ENCODE data around the gene NR4A3. TPM values are rescaled to one million over a fixed set of nuclear protein-coding genes. Genes with fewer than 3 reads are reported as not detected.

Gene NR4A3
- 6.2 and 7.1 TPM in 2 replicates for total RNA-seq (2013; cell fraction: nucleolus; rRNA removed)
- total RNA-seq (2014; rRNA removed) (0.54 and 0.79 TPM in 2 replicates), total RNA-seq (2014; rRNA removed; fragmentation: Illumina TruSeq; extraction: Trizol) (0.40 and 0.51 TPM in 2 replicates), total RNA-seq (2021) (2.1 and 2.6 TPM in 2 replicates), polyA plus RNA-seq (2011; rRNA removed) (0.64 and 0.79 TPM in 2 replicates), polyA plus RNA-seq (2014; fragmentation: Illumina TruSeq; extraction: Trizol) (1.1 and 1.6 TPM in 2 replicates), polyA plus RNA-seq (2014; fragmentation: Nextera tagmentation; extraction: Ambion mirVana) (under 1 TPM; 0.10 to 0.31 TPM), polyA plus RNA-seq (2014; rRNA removed) (0.81 and 0.83 TPM in 2 replicates), polyA plus RNA-seq (2016; fragmentation: Nextera tagmentation; extraction: Ambion mirVana) (under 1 TPM in 1 of 2 experiments, not detected in 1; 0.04 TPM), polyA minus RNA-seq (2011; rRNA and poly(A)+ RNA removed) (0.73 and 0.88 TPM in 2 replicates), Bru-seq, nascent RNA (percentile 68 among the genes with signal in this experiment), BruChase-seq, experiment 1, labeled RNA remaining after a 6-hour chase (percentile 55 among the genes with signal in this experiment), BruChase-seq, experiment 2, labeled RNA remaining after a 2-hour chase (percentile 67 among the genes with signal in this experiment)
- polyA plus RNA-seq (2011; ENCODE audit: low read depth): 0.46 TPM
- 0.33 and 0.58 TPM in 2 replicates for polyA plus RNA-seq (2011; cell fraction: cytosol; rRNA removed)
- polyA plus RNA-seq (2011; cell fraction: nucleus; rRNA removed): 1.4 and 1.7 TPM in 2 replicates
- 0.88 and 1.8 TPM in 2 replicates for polyA plus RNA-seq (2012)
- polyA minus RNA-seq (2011; cell fraction: cytosol; rRNA and poly(A)+ RNA removed): 0.73 and 1.1 TPM in 2 replicates
- 1.8 and 2.9 TPM in 2 replicates for polyA minus RNA-seq (2011; cell fraction: nucleus; rRNA and poly(A)+ RNA removed)
- long read RNA-seq, experiment 1: 0 reads
- long read RNA-seq, experiment 2: 0 reads

DNA sequence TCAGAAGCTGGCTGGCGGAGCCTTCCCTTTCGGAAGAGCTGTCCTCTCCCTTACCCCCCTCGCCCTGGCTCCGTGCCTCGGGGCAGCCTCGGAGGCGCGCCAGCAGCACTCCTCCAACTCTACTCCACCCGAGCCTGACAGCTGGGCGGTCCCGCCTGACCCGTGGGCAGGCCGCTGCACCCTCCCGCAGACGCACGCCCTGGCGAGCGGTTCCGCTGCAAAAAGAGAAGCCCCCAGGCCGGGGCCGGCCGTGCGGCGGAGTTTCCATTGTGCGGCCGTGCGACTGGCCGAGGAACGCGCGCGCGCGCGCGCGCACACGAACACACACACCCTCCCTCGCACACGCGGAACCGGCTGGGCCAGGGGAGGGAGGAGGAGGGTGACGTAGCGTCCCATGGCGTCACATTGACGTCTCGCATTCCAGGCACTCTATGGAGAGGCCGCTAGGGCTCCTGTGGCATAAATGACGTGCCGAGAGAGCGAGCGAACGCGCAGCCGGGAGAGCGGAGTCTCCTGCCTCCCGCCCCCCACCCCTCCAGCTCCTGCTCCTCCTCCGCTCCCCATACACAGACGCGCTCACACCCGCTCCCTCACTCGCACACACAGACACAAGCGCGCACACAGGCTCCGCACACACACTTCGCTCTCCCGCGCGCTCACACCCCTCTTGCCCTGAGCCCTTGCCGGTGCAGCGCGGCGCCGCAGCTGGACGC is at the start of gene NR4A3:
NR4A3 (plus strand) TSS at position 490 of the 713 bp plus-strand sequence. CDS start 6,158 bp downstream, outside the sequence.
- no peaks in the 10 kb centered on the region for H3K9me3 ChIP-seq (replicated peaks; ENCODE audit: control insufficient read depth, insufficient read depth, low read length)
- in situ Hi-C loops (cut with MboI): loop anchor here (25.0 kb wide), 2 partner anchors 191 to 391 kb away; no protein-coding TSS in a partner anchor
- intact Hi-C loops (cut with micrococcal nuclease; ENCODE audit: unreplicated experiment): loop anchor here (2.0 to 5.0 kb wide), 6 partner anchors 229 to 637 kb away; partner anchors contain the start of genes ALG2 and SEC61B
- no peaks in the 10 kb centered on the region for H3K36me3 ChIP-seq (ENCODE audit: control insufficient read depth in 2 of 2, insufficient read depth in 2 of 2, low read length in 1 of 2)
- H3K79me2 ChIP-seq (ENCODE audit: control insufficient read depth, insufficient read depth, low read length): peaks cover 2% of the 10 kb centered on the region
- ATAC-seq: peak; percentile 46
- ChIA-PET CTCF (interaction anchor here (0.6 to 2.5 kb wide), 11 partner anchors 11 to 658 kb away, joined by 3 to 6 read pairs (median 4); no protein-coding TSS in a partner anchor), SMC1A (ENCODE audit: uncharacterized antibody, unreplicated experiment) (interaction anchor here (0.6 to 2.0 kb wide), 4 partner anchors 207 to 639 kb away, joined by 3 to 7 read pairs (median 4); no protein-coding TSS in a partner anchor), RAD21 (ENCODE audit: unreplicated experiment) (interaction anchor here (0.6 to 1.4 kb wide), 6 partner anchors 11 to 658 kb away, joined by 3 to 5 read pairs (median 4); no protein-coding TSS in a partner anchor), POLR2A (interaction anchor here (0.6 to 1.0 kb wide), 3 partner anchors 594 to 623 kb away, joined by 3 to 4 read pairs (median 3); no protein-coding TSS in a partner anchor)
- DNase-seq (ENCODE audit: low read depth, low spot score): peak; percentile 53
- peak within 1 kb of the TSS; percentile 85 for H3K4me2 ChIP-seq (ENCODE audit: control insufficient read depth, insufficient read depth)
- no TSS peak for BruUV-seq (replicated peaks)
- no peak for FAIRE-seq
- H4K20me1 ChIP-seq (ENCODE audit: control insufficient read depth, insufficient read depth): no peaks in the 10 kb centered on the region; the same call in 1 of the 2 replicates
- H3K4me3 ChIP-seq: peak within 1 kb of the TSS; percentile 91
- H3K4me1 ChIP-seq (ENCODE audit: control insufficient read depth, insufficient read depth, low read length): peaks cover 17% of the 10 kb centered on the region
- peaks cover 0 to 7% of the 10 kb centered on the region in 2 experiments; a peak in 2 of 4 replicates for H3K27me3 ChIP-seq (replicated peaks in 1 of 2; ENCODE audit: control insufficient read depth in 2 of 2, insufficient read depth in 2 of 2, low read length in 1 of 2)
- peak within 1 kb of the TSS; percentile 69 for H3K9ac ChIP-seq (ENCODE audit: control insufficient read depth, insufficient read depth, low read length)
- peak within 1 kb of the TSS; percentile 75; the same call in 1 of the 2 replicates for H3K27ac ChIP-seq (ENCODE audit: control insufficient read depth, insufficient read depth)
- under 1% methylated on average over 47 of the region's 75 CpGs for WGBS (ENCODE audit: insufficient coverage, insufficient replicate concordance, low lambda C conversion rate, missing lambda C conversion rate)
- peak within 1 kb of the TSS; percentile 76 for H2AFZ ChIP-seq (ENCODE audit: control insufficient read depth, low read depth, low read length)
- TF ChIP-seq, protein P1, sequence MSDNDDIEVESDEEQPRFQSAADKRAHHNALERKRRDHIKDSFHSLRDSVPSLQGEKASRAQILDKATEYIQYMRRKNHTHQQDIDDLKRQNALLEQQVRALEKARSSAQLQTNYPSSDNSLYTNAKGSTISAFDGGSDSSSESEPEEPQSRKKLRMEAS (IDR thresholded peaks at IDR 0.05; ENCODE audit: low read depth, low read length): peak; percentile 54; the same call in 1 of the 2 replicates
- TF ChIP-seq NRF1 (conservative IDR thresholded peaks at IDR 0.05; ENCODE audit: low read depth, low read length): no peak
- TF ChIP-seq PAX8 (IDR thresholded peaks at IDR 0.05): no peak
- TF ChIP-seq, protein P2, sequence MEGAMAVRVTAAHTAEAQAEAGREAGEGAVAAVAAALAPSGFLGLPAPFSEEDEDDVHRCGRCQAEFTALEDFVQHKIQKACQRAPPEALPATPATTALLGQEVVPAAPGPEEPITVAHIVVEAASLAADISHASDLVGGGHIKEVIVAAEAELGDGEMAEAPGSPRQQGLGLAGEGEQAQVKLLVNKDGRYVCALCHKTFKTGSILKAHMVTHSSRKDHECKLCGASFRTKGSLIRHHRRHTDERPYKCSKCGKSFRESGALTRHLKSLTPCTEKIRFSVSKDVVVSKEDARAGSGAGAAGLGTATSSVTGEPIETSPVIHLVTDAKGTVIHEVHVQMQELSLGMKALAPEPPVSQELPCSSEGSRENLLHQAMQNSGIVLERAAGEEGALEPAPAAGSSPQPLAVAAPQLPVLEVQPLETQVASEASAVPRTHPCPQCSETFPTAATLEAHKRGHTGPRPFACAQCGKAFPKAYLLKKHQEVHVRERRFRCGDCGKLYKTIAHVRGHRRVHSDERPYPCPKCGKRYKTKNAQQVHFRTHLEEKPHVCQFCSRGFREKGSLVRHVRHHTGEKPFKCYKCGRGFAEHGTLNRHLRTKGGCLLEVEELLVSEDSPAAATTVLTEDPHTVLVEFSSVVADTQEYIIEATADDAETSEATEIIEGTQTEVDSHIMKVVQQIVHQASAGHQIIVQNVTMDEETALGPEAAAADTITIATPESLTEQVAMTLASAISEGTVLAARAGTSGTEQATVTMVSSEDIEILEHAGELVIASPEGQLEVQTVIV (IDR thresholded peaks at IDR 0.05; ENCODE audit: borderline replicate concordance, partially characterized antibody): no peak
- TF ChIP-seq TCF7 (IDR thresholded peaks at IDR 0.05; ENCODE audit: borderline replicate concordance): no peak
- TF ChIP-seq LARP7 (IDR thresholded peaks at IDR 0.05): peak; percentile 8; the same call in 1 of the 2 replicates
- TF ChIP-seq, protein P3, sequence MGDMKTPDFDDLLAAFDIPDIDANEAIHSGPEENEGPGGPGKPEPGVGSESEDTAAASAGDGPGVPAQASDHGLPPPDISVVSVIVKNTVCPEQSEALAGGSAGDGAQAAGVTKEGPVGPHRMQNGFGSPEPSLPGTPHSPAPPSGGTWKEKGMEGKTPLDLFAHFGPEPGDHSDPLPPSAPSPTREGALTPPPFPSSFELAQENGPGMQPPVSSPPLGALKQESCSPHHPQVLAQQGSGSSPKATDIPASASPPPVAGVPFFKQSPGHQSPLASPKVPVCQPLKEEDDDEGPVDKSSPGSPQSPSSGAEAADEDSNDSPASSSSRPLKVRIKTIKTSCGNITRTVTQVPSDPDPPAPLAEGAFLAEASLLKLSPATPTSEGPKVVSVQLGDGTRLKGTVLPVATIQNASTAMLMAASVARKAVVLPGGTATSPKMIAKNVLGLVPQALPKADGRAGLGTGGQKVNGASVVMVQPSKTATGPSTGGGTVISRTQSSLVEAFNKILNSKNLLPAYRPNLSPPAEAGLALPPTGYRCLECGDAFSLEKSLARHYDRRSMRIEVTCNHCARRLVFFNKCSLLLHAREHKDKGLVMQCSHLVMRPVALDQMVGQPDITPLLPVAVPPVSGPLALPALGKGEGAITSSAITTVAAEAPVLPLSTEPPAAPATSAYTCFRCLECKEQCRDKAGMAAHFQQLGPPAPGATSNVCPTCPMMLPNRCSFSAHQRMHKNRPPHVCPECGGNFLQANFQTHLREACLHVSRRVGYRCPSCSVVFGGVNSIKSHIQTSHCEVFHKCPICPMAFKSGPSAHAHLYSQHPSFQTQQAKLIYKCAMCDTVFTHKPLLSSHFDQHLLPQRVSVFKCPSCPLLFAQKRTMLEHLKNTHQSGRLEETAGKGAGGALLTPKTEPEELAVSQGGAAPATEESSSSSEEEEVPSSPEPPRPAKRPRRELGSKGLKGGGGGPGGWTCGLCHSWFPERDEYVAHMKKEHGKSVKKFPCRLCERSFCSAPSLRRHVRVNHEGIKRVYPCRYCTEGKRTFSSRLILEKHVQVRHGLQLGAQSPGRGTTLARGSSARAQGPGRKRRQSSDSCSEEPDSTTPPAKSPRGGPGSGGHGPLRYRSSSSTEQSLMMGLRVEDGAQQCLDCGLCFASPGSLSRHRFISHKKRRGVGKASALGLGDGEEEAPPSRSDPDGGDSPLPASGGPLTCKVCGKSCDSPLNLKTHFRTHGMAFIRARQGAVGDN (IDR thresholded peaks at IDR 0.05): no peak
- TF ChIP-seq ZNF24 (IDR thresholded peaks at IDR 0.05): no peak

Measured in GM12878 (cell line).